Stimulated activated CD4-positive, alpha-beta T cell treated with anti-CD3 and anti-CD28 coated beads, TNF-alpha, amount 100 ng/mL, for 1 hour (primary cell): ENCODE measurements around the gene TYW1B.
A peak's percentile ranks its signal among the peaks of the same experiment; 100 is the strongest.
"Not testable (repeated sequence)": the region's sequence is repeated elsewhere in the genome, so short reads cannot be mapped to it uniquely, and the experiment has no call there.

Experiments used
- DNase-seq, 3 donors: peaks; one replicate each; pipeline ENCODE4 v3.0.0-alpha.2; 2020; ENCODE audit warnings: low read depth in 3 of 3, low spot score in 1 of 3

The TYW1B gene

DNA sequence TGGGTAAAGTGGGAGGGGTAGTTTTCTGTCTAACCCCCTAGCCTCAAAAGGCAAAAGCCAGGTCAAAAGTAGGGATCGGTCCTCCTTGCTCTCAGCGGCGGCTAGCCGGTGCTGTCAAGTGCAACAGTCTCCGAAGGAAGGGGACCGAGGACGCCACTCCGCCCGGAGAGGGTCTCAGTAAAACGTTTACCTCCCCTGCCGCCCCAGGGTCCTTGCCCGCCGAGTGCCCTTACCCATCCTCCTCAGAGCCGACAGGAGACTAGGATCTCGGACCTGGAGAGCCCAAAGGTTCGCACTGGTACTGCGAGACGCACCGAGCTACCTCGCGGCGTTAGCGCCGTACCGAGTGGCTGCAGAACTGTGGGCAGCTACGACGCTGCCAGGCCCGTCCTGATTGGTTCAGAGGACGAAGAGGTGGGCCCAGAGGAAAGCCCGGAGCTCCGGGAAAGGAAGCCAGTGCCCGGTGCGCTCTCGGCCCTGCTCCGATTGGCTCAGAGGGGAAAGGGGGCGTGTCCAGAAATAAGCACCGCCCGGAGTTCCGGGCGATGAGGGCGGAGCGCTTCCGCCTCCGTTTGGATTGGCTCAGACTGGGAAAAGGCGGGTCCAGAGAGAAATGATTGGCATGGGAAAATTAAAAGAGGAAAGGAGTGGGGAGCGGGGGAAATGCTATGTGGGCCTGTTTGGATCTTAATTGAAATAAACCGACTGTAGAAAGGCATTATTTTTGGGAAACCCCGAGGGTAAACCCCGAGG lies at the start of gene TYW1B:
Gene TYW1B, minus strand, starts transcription at position 362 of the 753 bp plus-strand sequence. Its CDS starts 125 bp downstream, at position 237.
- peak; percentile 93 to 95 (median 94) for DNase-seq

GRCh38 chr7:72867591-72867990 lies 39.6 kb upstream of the TYW1B start:
- not testable (repeated sequence) for DNase-seq

DNA sequence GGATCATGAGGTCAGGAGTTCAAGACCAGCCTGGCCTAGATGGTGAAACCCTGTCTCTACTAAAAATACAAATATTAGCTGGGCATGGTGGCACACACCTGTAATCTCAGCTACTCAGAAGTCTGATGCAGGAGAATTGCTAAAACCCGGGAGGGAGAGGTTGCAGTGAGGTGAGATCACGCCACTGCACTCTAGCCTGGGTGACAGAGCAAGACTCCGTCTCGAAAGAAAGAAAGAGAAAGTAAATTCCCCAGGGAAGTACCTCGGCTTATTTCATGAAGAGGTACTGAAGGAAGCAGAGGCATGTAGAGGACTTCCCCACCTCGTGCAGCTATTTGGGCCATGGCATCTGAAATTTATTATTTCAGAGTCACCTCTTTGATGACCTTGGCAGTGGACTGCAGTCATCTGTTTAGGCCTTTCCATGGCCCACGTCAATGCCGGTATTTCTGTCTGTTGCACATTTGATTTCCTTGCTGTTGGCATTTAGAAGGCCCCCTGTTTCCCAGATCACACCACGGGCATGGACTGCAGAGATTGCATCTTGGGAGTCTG lies 30.9 kb upstream of the TYW1B start:
- DNase-seq: not testable (repeated sequence)

GRCh38 chr7:72857925-72858324 lies 29.9 kb upstream of the TYW1B start:
- DNase-seq: not testable (repeated sequence)

DNA sequence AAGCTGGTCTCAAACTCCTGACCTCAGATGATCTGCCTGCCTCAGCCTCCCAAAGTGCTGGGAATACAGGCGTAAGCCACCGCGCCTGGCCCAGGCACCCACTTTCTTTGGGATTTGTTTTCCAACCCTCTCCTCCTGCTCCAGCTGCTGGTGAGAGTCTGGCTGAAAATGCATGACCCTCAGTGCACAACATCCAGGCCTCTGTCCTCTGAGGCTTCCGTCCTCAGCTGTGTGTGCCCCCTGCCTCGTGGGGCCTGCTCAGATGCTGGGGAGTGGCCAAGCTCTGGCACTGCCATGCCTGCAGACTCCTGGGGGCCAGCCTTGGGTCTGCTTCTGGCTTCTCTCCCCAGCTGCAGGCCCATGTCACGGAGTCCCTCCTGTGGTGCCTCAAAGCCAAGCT lies 27.3 kb upstream of the TYW1B start:
- DNase-seq: not testable (repeated sequence)

- DNase-seq: not testable (repeated sequence)
Observed at GRCh38 chr7:72852937-72853336, 24.9 kb upstream of the TYW1B start.

- DNase-seq: not testable (repeated sequence)
Observed at GRCh38 chr7:72850746-72851145, 22.7 kb upstream of the TYW1B start.

DNA sequence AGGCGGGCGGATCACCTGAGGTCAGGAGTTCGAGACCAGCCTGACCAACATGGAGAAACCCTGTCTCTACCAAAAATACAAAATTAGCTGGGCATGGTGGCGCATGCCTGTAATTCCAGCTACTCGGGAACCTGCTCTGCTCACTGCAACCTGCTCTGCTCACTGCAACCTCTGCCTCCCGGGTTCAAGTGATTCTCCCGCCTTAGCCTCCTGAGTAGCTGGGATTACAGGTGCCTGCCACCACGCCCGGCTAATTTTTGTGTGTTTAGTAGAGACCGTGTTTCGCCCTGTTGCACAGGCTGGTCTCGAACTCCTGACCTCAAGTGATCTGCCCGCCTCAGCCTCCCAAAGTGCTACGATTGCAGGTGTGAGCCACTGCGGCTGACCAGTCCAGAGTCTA lies 16.1 kb upstream of the TYW1B start:
- DNase-seq: not testable (repeated sequence)

DNA sequence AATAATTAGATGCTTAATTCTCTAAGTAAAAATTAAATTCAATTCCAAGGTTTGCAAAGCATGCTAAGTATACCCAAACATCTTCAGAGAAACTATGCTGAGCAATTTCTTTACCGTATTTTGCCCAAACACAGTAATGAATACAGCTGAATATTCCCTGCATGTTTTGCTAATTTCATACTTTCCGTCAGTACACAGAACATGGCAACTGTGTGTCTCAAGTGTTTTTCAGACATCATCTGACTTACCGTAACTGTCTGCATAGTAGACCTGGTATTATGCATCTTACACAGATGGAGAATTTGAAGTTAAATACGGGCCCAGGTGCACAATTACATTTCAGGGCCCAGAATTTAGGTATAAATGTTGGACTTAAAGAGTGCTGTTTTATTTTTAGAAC lies 15.2 kb upstream of the TYW1B start:
- DNase-seq: not testable (repeated sequence)

DNA sequence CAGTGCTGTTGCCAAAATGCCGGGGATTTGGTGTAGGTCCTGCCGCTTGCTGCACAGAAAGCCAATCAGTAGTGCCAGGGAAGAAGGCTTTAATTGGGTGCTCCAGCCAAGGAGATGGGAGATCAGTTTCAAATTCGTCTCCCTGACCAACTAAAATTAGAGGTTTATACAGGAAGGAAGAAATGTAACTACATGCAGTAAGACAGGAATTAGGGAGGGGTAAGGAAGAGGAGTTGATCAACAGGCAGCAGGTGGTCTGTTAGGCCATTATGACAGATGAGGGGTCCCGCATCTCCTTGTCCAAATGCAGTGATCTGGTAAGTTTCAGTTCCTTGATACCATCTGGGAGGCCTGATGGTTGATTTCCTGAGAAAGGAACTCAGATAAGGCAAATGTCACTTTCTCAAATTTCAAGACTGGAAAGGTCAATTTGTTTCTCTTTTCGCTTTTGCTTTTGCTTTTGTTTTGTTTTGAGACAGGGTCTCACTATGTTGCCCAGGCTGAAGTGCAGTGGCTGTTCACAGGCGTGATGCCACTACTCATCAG lies 13.0 kb upstream of the TYW1B start:
- not testable (repeated sequence) for DNase-seq

GRCh38 chr7:72838315-72838714 lies 10.3 kb upstream of the TYW1B start:
- not testable (repeated sequence) for DNase-seq

GRCh38 chr7:72837291-72837690 lies 9.3 kb upstream of the TYW1B start:
- DNase-seq: not testable (repeated sequence)

GRCh38 chr7:72830567-72830966 lies 2.6 kb upstream of the TYW1B start:
- DNase-seq: not testable (repeated sequence)

GRCh38 chr7:72829687-72830354 lies 1.8 kb upstream of the TYW1B start:
- peak; percentile 6 to 9 (median 9) for DNase-seq

DNA sequence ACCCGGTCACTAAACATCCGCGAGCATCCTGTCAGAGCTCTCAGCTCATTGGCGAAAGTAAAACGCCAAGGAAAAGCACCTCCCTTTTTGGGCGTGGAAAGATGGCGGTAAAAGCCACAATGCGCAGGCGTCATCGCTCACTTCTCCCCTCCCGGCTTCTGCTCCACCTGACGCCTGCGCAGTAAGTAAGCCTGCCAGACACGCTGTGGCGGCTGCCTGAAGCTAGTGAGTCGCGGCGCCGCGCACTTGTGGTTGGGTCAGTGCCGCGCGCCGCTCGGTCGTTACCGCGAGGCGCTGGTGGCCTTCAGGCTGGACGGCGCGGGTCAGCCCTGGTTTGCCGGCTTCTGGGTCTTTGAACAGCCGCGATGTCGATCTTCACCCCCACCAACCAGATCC lies 1.3 kb upstream of the TYW1B start:
- peak; percentile 91 to 96 (median 95) for DNase-seq

GRCh38 chr7:72823765-72824732 lies 4.0 kb downstream of the TYW1B start:
- not testable (repeated sequence) for DNase-seq

GRCh38 chr7:72822497-72822896 lies 5.5 kb downstream of the TYW1B start:
- DNase-seq: not testable (repeated sequence)

- DNase-seq: not testable (repeated sequence)
Observed at GRCh38 chr7:72818663-72819361, 9.2 kb downstream of the TYW1B start.

GRCh38 chr7:72817661-72818060 lies 10.3 kb downstream of the TYW1B start:
- DNase-seq: not testable (repeated sequence)
